ENCODE results near the gene TGFB3.

The TGFB3 gene

GRCh38 chr14:75976826-75977581 lies 4.8 kb downstream of the TGFB3 start:
- Histone ChIP-seq H4K20me1 (ENCODE audit: low read depth, low read length) (no peaks in the 10 kb centered on the region), H3K27me3 (ENCODE audit: low read length) (no peaks in the 10 kb centered on the region), H3K79me2 (ENCODE audit: insufficient read depth, low read length) (no peaks in the 10 kb centered on the region), H3K9me3 (ENCODE audit: insufficient read depth, low read length) (no peaks in the 10 kb centered on the region), H3K27ac (ENCODE audit: low read depth, low read length) (no peak overlapping the region), H3F3A (ENCODE audit: insufficient read depth) (no peaks in the 10 kb centered on the region), H3K4me3 (ENCODE audit: insufficient read depth, low read length, poor library complexity, severe bottlenecking) (no peak overlapping the region), H3K9me2 (replicated peaks; ENCODE audit: insufficient read depth, low read length) (no peaks in the 10 kb centered on the region), H3K36me3 (ENCODE audit: low read length) (no peaks in the 10 kb centered on the region), H3K4me2 (ENCODE audit: low read depth, low read length, poor library complexity, severe bottlenecking) (no peak overlapping the region), H3K9ac (ENCODE audit: low read length) (no peak overlapping the region), H2AFZ (ENCODE audit: low read depth, low read length, severe bottlenecking) (no peak overlapping the region)
- no peak for TF ChIP-seq CTCF (IDR thresholded peaks at IDR 0.05; ENCODE audit: insufficient read depth, low read length, poor library complexity, severe bottlenecking)
- no peak for TF ChIP-seq EZH2phosphoT487 (conservative IDR thresholded peaks at IDR 0.05; ENCODE audit: low read length)

- no peak for TF ChIP-seq CTCF (IDR thresholded peaks at IDR 0.05; ENCODE audit: insufficient read depth, low read length, poor library complexity, severe bottlenecking)
- TF ChIP-seq EZH2phosphoT487 (conservative IDR thresholded peaks at IDR 0.05; ENCODE audit: low read length), result no peak
- Histone ChIP-seq H3K9me2 (replicated peaks; ENCODE audit: insufficient read depth, low read length) (no peaks in the 10 kb centered on the region), H3K9me3 (ENCODE audit: insufficient read depth, low read length) (no peaks in the 10 kb centered on the region), H3K9ac (ENCODE audit: low read length) (no peak overlapping the region), H3K79me2 (ENCODE audit: insufficient read depth, low read length) (no peaks in the 10 kb centered on the region), H3K27me3 (ENCODE audit: low read length) (no peaks in the 10 kb centered on the region), H2AFZ (ENCODE audit: low read depth, low read length, severe bottlenecking) (no peak overlapping the region), H3K4me2 (ENCODE audit: low read depth, low read length, poor library complexity, severe bottlenecking) (no peak overlapping the region), H3K36me3 (ENCODE audit: low read length) (no peaks in the 10 kb centered on the region), H3K4me3 (ENCODE audit: insufficient read depth, low read length, poor library complexity, severe bottlenecking) (no peak overlapping the region), H3K27ac (ENCODE audit: low read depth, low read length) (no peak overlapping the region), H4K20me1 (ENCODE audit: low read depth, low read length) (no peaks in the 10 kb centered on the region), H3F3A (ENCODE audit: insufficient read depth) (no peaks in the 10 kb centered on the region)
These were observed 8.9 kb downstream of the TGFB3 start for GRCh38 chr14:75972801-75973421.

- Histone ChIP-seq H3K27me3 (ENCODE audit: low read length) (no peaks in the 10 kb centered on the region), H4K20me1 (ENCODE audit: low read depth, low read length) (no peaks in the 10 kb centered on the region), H3F3A (ENCODE audit: insufficient read depth) (no peaks in the 10 kb centered on the region), H3K4me3 (ENCODE audit: insufficient read depth, low read length, poor library complexity, severe bottlenecking) (no peak overlapping the region), H3K4me2 (ENCODE audit: low read depth, low read length, poor library complexity, severe bottlenecking) (no peak overlapping the region), H3K79me2 (ENCODE audit: insufficient read depth, low read length) (no peaks in the 10 kb centered on the region), H2AFZ (ENCODE audit: low read depth, low read length, severe bottlenecking) (no peak overlapping the region), H3K9ac (ENCODE audit: low read length) (no peak overlapping the region), H3K36me3 (ENCODE audit: low read length) (no peaks in the 10 kb centered on the region), H3K27ac (ENCODE audit: low read depth, low read length) (no peak overlapping the region), H3K9me2 (replicated peaks; ENCODE audit: insufficient read depth, low read length) (no peaks in the 10 kb centered on the region), H3K9me3 (ENCODE audit: insufficient read depth, low read length) (no peaks in the 10 kb centered on the region)
- TF ChIP-seq CTCF (IDR thresholded peaks at IDR 0.05; ENCODE audit: insufficient read depth, low read length, poor library complexity, severe bottlenecking) (no peak), EZH2phosphoT487 (conservative IDR thresholded peaks at IDR 0.05; ENCODE audit: low read length) (no peak)
These were observed 10.3 kb downstream of the TGFB3 start for GRCh38 chr14:75971509-75971908.
